ENCODE results near the gene GUK1. TPM values are rescaled to one million over a fixed set of nuclear protein-coding genes. Genes with fewer than 3 reads are reported as not detected.

Gene GUK1
- total and polyA plus RNA-seq, 2 of the 8 experiments (the other 6 are each of a cell fraction or from before 2014, with no cell fraction given): 68.5 to 183 TPM

DNA sequence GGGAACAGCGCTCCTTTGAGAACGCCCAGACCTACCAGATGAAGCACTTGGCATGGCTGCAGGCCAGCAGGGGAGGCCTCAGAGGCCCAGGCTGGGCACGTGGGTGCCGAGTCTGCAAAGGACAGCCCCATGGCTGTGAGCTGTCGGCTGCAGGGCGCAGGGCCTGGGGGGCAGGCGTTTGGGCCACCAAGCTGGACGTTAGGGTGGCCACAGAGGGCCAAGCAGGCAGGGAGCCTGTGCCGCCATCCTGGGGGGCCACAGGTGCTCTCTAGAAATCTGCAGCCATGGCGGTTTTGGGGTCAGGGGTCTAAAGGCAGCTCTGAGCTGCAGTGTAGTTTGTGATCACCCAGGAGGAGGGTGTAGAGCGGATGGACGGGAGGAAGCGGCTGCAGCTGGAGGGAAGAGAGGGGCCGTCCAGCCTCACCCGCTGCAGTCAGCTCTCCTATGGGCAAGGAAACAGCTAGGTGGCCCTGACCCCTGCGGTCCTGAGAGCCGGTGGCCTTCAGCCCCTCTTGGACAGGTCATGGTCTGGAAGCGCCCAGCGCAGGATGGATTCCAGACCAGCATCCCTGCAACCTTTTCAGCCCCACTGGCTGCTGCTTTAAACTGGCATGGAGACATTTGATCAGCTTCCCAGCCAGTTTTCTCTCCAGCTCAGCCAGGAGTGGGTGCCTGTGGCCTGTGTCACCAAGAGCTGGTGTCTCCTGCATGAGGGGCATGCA lies 36.5 kb downstream of the GUK1 start (continued):
- TF ChIP-seq NANOG (IDR thresholded peaks at IDR 0.05; ENCODE audit: insufficient read depth, low read depth, low read length, poor library complexity, severe bottlenecking): no peak
